Stimulated activated CD4-positive, alpha-beta T cell treated with anti-CD3 and anti-CD28 coated beads, Interleukin-1b, Interleukin-23, amount 100 ng/mL, for 1 hour (primary cell): ENCODE measurements around the gene TMEM121.
"Not testable (repeated sequence)": the region's sequence is repeated elsewhere in the genome, so short reads cannot be mapped to it uniquely, and the experiment has no call there.

Experiments
- DNase-seq, 2 donors: peaks; one replicate each; pipeline ENCODE4 v3.0.0-alpha.2; 2020; ENCODE audit warnings: low read depth in 2 of 2

TMEM121 gene

DNA sequence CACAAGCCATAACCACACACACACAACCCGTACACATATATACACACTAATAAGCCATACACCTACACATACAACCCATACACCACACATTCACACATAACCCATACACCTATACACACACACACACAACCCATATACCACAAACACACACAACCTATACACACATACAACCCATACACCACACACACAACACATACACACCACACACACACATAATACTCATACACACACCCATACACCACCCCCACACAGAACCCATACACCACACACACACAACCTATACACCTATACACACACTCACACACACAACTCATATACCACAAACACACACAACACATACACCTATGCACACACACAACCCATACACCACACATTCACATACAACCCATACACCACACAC lies 44.1 kb downstream of the TMEM121 start:
- no peak for DNase-seq

DNA sequence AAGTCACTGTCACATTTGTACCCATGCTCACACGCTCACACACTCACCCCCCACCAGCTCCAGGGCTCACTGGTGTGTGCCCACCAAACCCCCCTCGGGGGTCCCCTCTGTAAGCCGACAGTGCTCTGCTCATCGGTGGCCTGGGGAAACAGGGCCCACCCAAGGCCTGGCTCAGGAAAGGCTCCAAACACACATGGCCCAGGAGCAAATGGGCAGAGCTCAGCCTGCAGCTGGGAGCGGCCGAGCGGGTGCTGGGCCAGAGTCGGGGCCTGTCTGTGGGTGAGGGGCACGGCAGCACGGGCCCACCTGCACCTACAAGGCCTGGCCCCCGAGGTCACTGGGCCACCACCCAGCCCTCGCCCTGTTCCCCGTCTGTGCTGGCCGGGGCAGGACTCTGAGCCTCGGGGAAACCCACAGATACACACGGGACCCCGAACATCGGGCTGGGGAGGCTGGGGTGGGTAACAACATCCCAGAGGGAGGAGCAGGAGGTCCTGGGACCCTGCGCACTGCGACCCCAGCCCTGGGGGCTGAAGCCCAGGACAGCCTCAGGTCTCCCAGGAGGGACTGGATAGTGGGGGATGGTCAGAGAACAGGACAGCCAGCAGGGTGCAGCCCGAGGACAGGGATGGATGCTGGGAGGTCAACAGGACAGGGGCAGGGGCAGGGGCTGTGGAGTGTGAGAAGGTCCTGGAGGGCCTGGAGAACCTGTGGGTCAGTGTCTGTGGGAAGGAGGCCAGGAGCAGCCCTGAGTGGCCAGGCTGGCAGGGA lies 45.0 kb downstream of the TMEM121 start:
- not testable (repeated sequence) for DNase-seq

DNA sequence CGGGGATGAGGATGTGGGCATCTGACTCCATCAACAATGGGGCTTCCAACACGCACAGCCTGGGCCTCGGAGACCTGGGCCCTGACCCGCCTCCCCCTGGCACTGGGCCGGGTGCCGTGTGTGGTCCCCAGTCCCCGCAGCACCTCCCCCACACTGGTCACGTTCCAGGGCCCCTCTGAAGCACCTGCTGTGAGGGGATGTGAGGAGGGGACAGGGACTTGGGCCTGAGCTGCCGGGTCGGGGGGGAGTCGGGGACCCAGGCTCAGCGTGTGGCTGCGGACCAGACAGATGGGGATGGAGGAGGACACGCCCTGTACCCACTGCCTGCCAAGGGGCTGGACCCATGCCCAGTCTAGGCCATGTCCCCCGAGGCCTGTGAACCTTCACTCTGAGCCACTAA lies 45.7 kb downstream of the TMEM121 start:
- not testable (repeated sequence) for DNase-seq

DNA sequence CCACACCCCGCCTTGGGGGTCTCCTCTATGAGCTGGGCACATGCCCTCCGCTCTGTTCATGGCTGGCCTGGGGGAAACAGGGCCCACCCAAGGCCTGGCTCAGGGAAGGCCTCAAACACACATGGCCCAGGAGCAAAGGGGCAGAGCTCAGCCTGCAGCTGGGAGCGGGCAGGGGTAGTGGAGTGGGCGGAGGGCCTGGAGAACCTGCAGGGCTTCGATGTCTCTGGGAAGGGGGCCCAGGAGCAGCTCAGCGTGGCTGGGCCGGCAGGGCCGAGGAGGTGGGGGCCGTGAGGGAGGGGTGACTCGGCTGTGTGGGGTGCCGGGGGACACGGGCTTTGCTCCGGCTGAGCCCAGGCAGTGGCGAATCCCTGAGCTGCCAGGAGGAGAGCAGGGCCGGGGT lies 47.5 kb downstream of the TMEM121 start:
- DNase-seq, result not testable (repeated sequence)

DNA sequence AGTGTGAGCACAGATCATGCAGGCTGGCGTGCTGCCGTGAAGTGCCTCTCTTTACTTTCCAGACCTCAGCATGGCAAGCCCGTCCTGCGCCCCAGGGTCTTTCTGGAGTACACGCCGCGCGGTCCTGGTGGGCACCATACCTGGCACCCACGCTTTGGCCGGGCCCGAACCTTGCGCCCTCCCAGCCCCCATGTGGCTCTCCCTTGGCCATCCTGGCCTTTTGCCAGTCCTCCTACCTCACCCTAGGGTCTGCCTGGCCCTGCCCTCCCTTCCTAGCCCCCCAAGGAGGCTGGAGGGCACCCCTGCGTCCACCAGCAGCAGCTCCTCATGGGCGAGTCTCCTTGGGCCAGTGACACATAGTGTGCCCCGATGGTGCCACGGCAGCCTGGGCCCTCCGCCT lies 48.0 kb downstream of the TMEM121 start:
- not testable (repeated sequence) for DNase-seq

DNA sequence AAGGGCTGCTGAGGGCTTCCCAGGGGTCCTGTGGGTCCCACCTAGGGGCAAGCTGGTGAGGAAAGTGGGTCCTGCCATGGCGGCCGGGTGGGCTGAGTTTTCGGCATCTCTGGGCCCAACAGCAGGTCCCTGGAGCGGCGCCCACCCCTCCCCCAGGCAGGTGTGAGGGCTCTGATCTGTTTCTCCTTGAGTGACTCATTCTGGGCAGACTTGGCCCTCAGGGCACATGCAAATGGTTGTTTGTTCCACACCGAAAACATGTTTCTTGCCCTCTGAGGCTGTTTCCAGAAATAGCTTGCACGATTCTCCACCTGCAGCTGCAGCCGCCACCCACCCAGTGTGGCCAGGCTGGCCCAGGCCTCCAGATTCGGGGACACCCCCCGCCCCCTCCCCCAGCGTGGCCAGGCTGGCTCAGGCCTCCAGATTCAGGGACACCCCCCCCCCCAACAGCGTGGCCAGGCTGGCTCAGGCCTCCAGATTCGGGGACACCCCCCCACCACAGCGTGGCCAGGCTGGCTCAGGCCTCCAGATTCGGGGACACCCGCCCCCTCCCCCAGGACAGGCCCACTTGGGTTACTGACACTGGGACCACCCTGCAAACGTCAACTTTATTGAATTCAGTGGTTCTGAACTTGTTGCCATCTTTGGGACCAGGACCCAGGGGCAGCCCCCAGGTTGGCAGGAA lies 48.8 kb downstream of the TMEM121 start:
- not testable (repeated sequence) for DNase-seq

DNA sequence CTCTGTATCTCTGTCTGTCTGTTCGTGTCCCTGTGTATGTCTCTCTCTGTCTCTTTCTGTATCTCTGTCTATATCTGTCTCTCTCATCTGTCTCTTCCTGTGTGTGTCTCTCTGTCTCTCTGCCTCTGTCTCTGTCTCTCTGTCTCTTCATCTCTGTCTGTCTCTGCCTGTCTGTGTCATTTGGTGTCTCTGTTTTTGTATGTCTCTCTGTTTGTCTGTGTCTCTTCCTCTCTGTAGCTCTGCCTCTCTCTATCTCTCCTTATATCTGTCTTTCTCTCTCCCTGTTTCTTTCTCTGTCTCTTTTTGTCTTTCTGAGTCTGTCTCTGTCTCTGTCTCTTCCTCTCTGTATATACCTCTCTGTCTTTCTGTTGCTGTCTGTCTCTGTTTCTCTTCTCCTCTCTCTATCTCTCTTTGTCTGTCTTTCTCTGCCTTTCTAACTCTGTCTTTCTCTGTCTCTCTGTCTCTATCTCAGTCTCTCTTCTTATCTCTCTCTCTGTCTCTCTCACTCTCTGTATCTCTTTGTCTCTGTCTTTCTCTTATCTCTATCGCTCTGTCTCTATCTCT lies 50.2 kb downstream of the TMEM121 start:
- DNase-seq, result no peak

DNA sequence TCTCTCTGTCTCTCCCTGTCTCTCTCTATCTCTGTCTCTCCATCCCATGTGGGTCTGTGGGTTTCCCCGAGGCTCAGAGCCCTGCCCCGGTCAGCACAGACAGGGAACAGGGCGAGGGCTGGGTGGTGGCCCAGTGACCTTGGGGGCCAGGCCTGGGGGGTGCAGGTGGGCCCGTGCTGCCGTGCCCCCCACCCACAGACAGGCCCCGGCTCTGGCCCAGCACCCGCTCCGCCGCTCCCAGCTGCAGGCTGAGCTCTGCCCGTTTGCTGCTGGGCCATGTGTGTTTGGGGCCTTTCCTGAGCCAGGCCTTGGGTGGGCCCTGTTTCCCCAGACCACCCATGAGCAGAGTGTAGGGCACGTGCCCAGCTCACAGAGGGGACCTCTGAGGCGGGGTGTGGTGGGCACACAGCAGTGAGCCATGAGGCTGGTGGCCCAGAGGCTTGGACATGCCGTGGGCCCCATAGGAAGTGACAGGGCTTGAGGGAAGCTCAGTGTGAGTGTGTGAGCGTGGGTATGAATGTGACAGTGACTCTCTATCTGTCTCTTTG lies 51.0 kb downstream of the TMEM121 start:
- DNase-seq, result no peak

DNA sequence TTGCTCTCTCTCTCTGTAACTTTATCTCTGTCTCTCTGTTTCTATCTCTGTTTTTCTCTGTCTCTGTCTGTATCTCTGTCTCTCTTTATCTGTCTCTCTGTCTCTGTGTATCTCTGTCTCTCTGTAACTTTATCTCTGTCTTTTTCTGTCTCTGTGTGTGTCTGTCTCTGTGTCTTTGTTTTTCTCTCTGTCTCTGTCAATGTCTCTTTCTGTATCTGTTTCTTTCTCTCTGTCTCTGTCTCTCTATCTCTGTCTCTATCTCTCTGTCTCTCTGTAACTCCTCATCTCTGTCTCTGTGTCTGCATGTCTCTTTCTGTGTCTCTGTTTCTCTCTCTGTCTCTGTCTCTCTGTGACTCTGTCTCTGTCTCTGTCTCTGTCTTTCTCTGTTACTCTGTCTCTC lies 51.7 kb downstream of the TMEM121 start:
- no peak for DNase-seq

DNA sequence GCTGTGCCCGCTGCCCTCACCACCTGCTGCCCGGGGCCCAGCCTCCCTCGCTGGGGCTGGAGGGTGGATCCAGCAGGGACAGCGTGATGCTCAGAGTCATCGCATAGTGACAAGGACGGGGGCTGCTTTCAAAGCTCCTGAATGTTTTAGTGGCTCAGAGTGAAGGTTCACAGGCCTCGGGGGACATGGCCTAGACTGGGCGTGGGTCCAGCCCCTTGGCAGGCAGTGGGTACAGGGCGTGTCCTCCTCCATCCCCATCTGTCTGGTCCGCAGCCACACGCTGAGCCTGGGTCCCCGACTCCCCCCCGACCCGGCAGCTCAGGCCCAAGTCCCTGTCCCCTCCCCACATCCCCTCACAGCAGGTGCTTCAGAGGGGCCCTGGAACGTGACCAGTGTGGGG lies 52.8 kb downstream of the TMEM121 start:
- DNase-seq, result not testable (repeated sequence)
